HEK293T (cell line): ENCODE measurements around the gene AOPEP.
"Not testable (repeated sequence)": the region's sequence is repeated elsewhere in the genome, so short reads cannot be mapped to it uniquely, and the experiment has no call there.

Experiments
- FOXK2 ChIP-seq: fragments of 450-650 bp; IDR thresholded peaks from 2 replicates; pipeline ENCODE4 v1.6.1; 2016; ENCODE audit warnings: mild to moderate bottlenecking
- SUZ12 ChIP-seq: fragments of 450-650 bp; IDR thresholded peaks from 2 replicates; pipeline ENCODE4 v1.6.1; 2016; ENCODE audit warnings: mild to moderate bottlenecking

- TF ChIP-seq FOXK2, SUZ12: not testable (repeated sequence)
Measured at GRCh38 chr9:94940296-94940695, 213.8 kb downstream of the AOPEP start.
